GM10266 (cell line): ENCODE results near the gene STARD3NL.

ENCODE experiments used
- DNase-seq: peaks from one replicate; pipeline ENCODE4 v3.0.0; 2012; ENCODE audit errors: extremely low spot score
- TF ChIP-seq, protein P1 (sequence below): IDR thresholded peaks from 2 replicates; pipeline ENCODE4 v1.5.1; 2012; ENCODE audit warnings: mild to moderate bottlenecking, low read depth; ENCODE audit not compliant: control insufficient read depth, insufficient read depth; ENCODE audit errors: missing control alignments

The STARD3NL gene

DNA sequence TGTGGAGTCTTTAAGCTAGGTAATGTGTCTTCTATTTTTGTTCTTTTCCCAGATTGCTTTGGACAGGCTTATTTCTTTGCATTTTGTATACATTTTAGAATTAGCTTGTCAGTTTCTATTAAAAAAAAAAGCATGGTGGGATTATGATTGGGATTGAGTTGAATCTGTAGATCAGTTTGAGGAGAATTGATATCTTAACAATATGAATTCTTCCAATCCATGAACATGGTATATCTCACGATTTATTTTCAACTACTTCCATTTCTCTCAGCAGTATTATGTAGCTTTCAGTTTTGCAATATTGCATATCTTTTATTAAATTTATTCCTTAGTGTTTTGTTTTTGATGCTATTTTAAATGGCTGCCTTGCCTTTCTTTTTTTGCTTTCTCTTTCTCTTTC lies 13.7 kb downstream of the STARD3NL start:
- TF ChIP-seq, protein P1, sequence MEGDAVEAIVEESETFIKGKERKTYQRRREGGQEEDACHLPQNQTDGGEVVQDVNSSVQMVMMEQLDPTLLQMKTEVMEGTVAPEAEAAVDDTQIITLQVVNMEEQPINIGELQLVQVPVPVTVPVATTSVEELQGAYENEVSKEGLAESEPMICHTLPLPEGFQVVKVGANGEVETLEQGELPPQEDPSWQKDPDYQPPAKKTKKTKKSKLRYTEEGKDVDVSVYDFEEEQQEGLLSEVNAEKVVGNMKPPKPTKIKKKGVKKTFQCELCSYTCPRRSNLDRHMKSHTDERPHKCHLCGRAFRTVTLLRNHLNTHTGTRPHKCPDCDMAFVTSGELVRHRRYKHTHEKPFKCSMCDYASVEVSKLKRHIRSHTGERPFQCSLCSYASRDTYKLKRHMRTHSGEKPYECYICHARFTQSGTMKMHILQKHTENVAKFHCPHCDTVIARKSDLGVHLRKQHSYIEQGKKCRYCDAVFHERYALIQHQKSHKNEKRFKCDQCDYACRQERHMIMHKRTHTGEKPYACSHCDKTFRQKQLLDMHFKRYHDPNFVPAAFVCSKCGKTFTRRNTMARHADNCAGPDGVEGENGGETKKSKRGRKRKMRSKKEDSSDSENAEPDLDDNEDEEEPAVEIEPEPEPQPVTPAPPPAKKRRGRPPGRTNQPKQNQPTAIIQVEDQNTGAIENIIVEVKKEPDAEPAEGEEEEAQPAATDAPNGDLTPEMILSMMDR: no peak
- DNase-seq: no peak

DNA sequence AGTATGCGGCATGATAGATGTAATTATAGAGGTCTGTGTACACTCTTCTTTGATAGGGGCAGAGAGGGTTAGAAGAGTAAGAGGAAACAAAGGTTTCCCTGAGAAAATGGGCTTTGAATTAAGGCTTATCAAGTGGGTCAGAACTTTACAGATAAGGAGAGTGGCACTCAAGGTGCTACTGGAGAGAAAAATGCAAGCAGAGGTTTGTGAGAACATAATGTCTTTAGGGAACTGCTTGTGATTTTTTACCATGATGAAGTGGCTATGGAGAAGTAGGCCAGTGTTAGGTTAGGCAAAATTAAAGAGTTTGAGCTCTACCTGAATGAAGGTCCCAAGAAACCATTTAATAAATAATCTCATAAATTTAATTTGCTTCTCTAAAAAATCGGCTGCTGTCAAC lies 14.3 kb downstream of the STARD3NL start:
- TF ChIP-seq, protein P1: no peak
- no peak for DNase-seq

- DNase-seq: no peak
- TF ChIP-seq, protein P1: no peak
Observed at GRCh38 chr7:38195804-38196595, 18.0 kb downstream of the STARD3NL start.

DNA sequence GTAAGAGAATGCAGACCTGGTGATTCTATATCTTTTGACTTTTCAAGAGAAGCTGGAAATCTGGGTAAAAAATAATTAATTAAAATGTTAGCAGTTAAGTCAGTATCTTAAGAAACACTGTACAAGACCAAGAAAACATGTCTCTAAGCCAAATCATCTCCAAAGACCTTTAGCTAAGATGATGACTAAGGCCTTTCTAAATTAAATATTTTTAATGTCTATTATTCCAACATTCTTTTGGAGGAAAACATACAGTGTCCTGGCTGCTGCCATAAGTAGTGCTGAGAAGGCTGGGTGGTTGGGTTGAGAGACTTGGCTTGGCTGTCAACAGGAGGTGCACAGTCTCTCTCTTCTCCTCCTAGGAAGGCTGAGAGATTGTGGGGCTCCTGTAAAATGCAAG lies 20.3 kb downstream of the STARD3NL start:
- TF ChIP-seq, protein P1: no peak
- DNase-seq: no peak

- no peak for DNase-seq
- TF ChIP-seq, protein P1: no peak
Observed at GRCh38 chr7:38199154-38199553, 21.1 kb downstream of the STARD3NL start.

DNA sequence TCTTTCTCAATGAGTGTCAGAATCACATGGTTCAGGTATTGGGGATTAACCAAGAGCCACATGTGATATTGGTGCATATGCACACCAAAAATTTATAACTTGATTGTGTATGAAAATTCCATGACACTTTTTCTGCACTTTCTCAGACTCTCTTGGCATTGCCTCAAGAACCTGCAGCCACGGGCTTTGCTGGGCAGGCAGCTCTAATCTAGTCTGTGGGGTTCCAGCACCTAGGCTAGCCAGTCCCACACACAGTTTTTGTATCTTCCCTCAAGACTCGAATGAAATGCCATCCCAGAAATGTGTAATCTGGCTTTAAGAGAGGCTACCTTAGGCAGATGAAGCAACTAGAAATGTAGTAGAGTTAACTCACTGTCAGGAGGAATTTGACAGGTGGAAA lies 21.7 kb downstream of the STARD3NL start:
- DNase-seq: no peak
- TF ChIP-seq, protein P1: no peak

DNA sequence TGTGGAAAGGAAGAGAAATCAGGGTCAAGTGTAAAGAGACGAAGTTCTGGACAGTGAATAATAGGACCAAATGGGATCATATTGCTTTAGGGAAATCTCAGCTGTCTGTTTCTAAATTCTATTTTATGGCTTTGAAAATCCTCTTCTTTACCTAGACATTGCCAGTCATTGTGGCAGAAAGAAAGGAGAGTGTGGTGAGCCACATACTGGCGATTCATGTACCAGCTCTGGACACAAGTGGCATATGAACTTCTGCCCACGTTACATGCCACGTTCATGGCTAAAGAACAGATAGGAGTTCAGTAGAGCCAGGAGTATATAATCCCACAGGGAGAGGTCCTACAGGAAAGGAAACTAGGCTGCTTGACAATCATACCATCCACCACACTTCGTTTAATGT lies 28.0 kb downstream of the STARD3NL start:
- DNase-seq: no peak
- TF ChIP-seq, protein P1: no peak
